Muscle of arm (tissue), 12 donors: ENCODE measurements around the gene BCL11A. TPM values are rescaled to one million over a fixed set of nuclear protein-coding genes. Genes with fewer than 3 reads are reported as not detected.
A peak's percentile ranks its signal among the peaks of the same experiment; 100 is the strongest.

Source experiments
- DNase-seq: peaks from one replicate; pipeline ENCODE4 v3.0.0-alpha.2; 2013
- polyA plus RNA-seq, 12 donors: library from polyadenylated mRNA; unstranded; fragments of 120-200 nt; gene quantifications; one replicate each; pipeline ENCODE4 v1.2.1, GENCODE V29; 2013; ENCODE audit not compliant: insufficient read length in 12 of 12

Gene BCL11A
- polyA plus RNA-seq, 12 donors, result 3.3 to 59.4 (median 4.3) TPM; not detected in 1

GRCh38 chr2:60528281-60529020, 25.0 kb downstream of the BCL11A start:
- DNase-seq, result no peak

DNA sequence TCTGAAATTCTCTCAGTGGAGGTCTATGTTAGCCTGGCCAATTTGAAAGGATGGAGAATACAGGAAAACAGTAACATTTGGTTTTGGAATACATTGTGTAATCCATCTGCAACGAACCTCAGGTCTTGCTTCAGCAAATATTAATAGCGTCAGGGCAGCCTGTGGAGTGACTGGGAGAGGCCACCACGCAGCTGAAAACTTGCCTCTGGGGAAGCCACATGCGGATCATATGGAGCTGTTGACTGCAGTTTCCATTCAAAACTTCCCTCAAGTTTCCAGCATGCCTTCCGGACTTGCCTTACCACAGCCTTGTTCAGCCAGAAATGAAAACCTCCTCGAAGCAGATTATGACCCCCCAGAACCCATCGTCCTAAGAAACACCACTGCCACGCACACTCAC, 25.7 kb downstream of the BCL11A start:
- DNase-seq, result no peak

GRCh38 chr2:60526623-60527022, 26.8 kb downstream of the BCL11A start:
- DNase-seq, result no peak

- DNase-seq, result no peak
Measured at GRCh38 chr2:60525899-60526298, 27.6 kb downstream of the BCL11A start.

- no peak for DNase-seq
Measured at GRCh38 chr2:60524874-60525273, 28.6 kb downstream of the BCL11A start.

GRCh38 chr2:60523963-60524362, 29.5 kb downstream of the BCL11A start:
- no peak for DNase-seq

DNA sequence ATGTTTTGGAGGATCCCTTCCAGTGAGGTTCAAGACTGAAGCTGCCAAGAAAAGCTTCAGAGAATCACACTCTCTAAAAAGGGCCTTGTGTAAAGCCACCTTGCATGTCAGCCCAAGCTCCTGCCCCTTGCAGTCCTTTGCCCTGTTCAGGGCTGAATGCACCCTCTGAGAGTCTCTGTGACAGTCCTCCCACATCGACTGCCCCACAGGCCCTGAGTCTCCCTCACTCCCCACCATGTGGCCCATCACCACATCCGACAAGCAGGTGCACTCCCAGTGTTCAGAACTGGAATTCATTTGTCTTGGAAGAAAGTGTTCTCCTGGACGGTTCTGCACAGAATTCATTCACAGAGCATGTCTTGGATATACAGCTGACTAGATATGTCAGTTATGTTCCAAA, 31.0 kb downstream of the BCL11A start:
- DNase-seq, result no peak

DNA sequence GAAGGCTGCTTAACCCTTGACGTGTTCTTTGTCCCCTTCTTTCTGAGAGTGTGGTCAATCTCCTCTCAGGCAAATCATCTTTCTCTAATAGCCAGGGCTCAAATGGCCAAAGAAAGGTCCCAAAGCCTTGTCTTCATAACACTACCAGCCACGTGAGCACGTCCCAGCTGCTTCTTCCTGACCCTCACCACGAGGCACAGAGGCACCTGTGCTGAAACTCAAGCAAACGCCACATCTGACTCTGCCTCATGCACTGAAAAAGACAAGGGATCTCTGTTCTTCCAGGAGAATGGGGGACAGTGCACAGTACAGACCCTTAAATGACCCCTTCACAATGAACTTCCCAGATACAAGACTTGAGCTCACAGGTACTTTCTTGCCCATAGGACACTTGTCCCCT, 31.8 kb downstream of the BCL11A start:
- DNase-seq, result no peak

DNA sequence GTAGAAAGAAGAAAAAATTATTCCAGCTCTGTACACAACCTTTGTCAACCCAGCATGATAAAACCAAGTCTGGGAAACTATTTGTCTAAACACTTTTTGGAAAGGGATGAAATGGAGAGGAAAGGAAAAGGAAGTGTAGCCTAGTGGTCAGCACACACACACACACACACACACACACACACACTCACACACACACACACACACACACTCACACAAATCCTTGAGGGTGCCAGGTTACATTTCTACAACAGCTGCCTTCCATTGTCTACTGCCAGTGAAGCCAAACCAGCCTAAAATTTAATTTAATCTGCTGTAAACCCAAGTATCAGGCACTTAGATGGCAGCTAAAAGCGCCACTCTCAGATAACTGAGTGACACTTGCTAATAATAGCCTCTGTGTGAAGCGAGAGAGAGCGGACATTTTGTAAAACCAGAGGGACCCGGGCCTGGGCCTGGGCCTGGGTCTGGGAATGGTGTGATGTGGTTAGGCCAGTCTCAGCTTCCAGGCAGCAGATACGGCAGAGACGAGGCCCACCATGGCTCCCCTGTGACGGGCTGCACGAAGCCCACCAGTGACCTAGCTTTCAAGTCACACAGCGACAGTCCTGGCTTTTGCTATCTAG, 32.4 kb downstream of the BCL11A start:
- no peak for DNase-seq

GRCh38 chr2:60520151-60520876, 33.1 kb downstream of the BCL11A start:
- no peak for DNase-seq

DNA sequence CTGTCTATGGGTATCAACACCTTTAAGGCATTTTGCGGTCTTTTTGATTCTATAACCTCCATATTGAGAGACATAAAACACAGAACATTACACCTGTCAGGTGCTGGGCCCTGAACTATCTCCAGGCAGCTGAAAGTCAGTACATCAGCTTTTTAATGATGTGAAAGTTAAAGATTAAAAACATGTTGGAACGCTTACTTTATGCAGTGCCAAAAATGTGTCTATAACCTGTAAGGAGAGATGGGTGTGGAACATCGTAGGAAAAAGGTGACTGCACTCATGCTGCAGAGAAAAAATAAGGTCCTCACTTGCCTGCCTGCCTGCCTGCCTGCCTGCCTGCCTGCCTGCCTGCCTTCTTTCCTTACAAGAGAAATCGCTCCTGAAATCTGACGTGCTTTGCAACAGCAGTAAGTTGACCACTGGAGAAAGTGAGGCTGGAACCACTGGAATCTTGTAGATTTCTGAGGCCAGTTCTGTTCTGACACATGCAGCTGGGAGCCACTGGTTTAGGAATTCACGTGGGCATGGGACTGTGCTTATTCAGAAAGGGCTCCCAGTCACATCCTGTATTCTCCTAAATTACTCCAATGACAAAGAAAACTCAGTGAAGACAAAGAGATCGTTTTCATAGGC, 34.1 kb downstream of the BCL11A start:
- DNase-seq, result no peak

DNA sequence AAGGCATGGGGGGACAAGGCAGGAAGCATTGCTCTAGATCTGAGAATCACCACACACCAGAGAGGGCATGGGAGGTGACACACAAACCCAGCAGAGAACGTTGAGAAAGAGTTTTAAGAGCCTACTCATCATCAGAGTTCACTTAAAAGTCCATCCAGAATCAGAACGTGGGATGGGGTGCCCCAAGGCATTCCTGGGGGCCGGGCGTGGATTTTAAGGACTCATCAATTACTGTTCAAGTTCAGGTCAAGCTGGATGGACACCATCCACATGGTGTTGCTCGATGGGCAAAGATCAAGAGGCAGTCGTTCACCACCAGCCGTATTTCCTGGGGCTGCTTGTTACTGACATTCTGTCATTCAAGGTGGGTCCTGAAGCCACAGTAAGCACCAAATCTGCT, 34.9 kb downstream of the BCL11A start:
- no peak for DNase-seq

- no peak for DNase-seq
Measured at GRCh38 chr2:60517446-60517845, 36.0 kb downstream of the BCL11A start.

DNA sequence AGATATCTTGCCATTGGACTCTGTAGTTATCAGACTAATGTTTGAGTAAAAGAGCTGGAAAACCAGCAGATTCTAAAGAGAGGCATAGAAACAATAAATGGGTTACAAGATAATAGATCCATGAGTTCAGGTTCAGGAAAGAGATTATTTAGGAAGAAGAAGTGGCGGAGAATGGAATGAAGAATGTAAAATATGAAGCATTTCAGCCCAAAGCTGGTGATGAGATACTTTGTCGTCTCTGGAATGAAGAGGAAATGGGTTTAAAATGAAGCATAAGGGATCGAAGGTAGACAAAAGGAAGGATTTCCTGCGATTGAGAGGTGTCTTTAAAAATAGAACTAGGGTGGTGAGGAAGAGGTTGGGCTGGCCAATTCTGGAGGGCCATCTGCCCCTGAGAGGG, 36.6 kb downstream of the BCL11A start:
- DNase-seq, result no peak

DNA sequence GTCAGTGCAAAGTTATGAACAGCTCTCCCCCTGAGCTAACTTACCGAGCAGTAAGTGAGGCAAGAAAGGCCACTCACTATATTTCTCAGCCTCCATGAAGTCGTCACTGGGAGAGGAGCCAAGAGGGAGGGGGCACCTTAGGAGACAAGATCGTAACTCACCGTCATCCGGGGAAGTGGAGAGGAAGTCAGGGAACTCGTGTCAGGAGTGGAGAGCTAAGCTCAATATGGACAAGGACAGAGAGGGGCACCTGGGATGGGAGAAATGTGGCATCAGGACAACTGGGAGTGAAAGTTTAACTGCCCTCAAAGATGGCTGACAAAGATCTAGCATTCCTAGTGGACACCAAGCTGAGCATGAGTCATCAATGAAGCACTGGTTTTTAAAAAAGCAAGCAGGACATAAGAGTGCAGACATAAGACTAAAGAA, 37.1 kb downstream of the BCL11A start:
- DNase-seq, result peak; percentile 37

GRCh38 chr2:60515721-60516226, 37.7 kb downstream of the BCL11A start:
- no peak for DNase-seq

- DNase-seq, result no peak
Measured at GRCh38 chr2:60513996-60514395, 39.5 kb downstream of the BCL11A start.

DNA sequence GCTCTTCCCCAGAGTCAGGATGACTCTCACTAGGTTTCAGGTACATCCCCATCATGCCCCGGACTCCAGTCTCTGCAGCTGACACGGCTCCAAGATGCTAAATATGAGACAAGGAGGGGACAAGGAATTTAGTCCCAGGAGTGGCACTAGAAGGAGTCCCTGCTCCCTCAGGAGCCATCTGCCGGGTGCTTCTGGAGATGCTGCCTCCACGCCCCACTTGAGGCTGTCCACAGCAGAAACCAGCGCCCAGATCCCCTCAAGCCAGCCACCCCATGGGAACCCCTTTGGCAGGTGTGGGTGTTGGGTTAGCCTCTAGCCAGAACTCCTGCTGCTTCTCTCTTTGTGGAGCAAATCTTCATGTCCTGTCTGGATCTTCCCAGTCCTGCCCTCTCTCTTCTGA, 40.3 kb downstream of the BCL11A start:
- no peak for DNase-seq

GRCh38 chr2:60512641-60513040, 40.8 kb downstream of the BCL11A start:
- DNase-seq, result no peak

GRCh38 chr2:60512062-60512622, 41.3 kb downstream of the BCL11A start:
- DNase-seq, result no peak

DNA sequence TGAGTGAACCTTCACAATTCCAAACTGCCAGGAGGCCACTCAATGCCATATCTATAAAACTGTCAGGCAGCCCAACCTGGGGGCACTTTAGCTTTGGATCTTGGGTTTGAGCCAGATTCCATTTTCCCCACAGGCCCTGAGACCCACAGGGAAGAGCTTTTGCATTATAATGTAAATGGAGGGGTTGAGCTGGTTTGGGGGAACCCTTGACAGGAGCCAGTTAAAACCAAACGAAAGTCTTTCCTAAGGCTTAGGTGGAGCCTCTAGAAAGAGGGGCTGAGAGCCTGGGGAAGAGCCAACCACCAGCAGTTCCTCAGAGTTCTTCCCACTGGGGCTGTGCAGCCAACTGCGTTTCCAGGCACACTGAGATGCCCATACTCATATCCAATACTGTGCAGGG, 42.7 kb downstream of the BCL11A start:
- DNase-seq, result no peak

GRCh38 chr2:60509066-60509465, 44.4 kb downstream of the BCL11A start:
- DNase-seq, result no peak
